ENCODE results near the gene LMOD1. TPM values are rescaled to one million over a fixed set of nuclear protein-coding genes. Genes with fewer than 3 reads are reported as not detected.

The LMOD1 gene
- polyA plus RNA-seq, 1 experiment = 112 TPM

DNA sequence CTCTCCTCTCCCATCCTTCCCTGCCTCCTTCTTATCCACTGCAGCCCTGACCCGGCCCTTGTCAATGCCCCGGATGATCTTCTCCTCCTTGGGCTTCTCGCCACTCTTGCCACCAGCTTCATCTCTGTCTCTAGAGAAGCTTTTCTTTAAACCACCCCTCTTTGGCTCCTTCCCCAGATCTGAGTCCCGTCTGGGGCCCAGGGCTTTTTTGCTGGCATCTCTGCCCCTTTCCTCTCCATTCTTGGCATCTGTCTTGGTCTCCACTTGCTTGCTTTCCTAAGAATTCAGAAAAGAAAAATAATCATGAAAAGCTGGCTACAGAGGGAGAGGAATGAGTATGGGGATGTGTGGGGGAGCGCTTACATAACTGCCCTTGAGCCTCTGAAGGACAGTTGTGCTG is 45.9 kb downstream of the LMOD1 start:
- ChIA-PET POLR2A (no interaction called here), CTCF (interaction anchor here (12.4 kb wide), 1 partner anchor 72 kb away, joined by 201 read pairs; no protein-coding TSS in a partner anchor)
- Histone ChIP-seq H3K27me3 (ENCODE audit: control insufficient read depth, insufficient read depth, low read length) (no peaks in the 10 kb centered on the region), H3K36me3 (ENCODE audit: control insufficient read depth, insufficient read depth, low read length) (peaks cover 16% of the 10 kb centered on the region), H3K4me3 (ENCODE audit: low read depth, low read length) (no peak overlapping the region)
- TF ChIP-seq, protein P1, sequence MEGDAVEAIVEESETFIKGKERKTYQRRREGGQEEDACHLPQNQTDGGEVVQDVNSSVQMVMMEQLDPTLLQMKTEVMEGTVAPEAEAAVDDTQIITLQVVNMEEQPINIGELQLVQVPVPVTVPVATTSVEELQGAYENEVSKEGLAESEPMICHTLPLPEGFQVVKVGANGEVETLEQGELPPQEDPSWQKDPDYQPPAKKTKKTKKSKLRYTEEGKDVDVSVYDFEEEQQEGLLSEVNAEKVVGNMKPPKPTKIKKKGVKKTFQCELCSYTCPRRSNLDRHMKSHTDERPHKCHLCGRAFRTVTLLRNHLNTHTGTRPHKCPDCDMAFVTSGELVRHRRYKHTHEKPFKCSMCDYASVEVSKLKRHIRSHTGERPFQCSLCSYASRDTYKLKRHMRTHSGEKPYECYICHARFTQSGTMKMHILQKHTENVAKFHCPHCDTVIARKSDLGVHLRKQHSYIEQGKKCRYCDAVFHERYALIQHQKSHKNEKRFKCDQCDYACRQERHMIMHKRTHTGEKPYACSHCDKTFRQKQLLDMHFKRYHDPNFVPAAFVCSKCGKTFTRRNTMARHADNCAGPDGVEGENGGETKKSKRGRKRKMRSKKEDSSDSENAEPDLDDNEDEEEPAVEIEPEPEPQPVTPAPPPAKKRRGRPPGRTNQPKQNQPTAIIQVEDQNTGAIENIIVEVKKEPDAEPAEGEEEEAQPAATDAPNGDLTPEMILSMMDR (IDR thresholded peaks at IDR 0.05; ENCODE audit: insufficient read depth, low read depth, low read length) = no peak
- no peak for DNase-seq (ENCODE audit: low read depth)

DNA sequence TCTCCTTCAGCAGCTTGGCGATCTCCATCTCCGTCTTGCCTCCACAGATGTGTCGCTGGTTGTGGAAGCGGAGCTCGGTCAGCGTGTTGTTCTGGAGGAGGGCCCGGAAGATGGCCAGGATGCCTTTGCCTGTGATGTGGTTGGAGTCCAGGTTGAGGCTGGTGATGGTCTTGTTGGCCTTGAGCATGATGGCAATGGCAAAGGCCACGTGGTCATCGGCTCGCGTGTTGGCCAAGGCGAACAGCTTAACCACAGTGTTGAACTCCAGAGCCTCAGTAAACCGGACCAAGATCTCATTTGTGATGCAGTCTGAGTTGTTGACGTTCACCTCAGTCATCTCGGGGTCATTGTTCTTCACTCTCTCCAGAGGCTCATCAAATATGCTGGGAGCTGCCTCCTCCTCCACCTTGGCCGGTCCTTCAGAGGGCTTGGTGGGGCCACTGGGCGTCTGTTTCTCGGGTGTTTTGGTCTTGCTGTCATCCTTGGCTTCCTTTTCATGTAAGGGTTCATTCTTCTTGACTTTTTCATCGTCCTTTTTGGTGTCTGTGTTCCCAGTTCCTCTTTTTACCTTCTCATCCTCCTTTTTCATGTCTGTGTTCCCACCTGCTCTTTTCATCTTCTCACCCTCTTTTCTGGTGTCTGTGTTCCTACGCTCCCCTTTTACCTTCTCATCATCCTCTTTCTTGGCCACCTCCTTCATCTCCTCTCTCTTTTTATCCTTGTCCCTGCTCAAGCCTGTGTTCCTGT is 46.5 kb downstream of the LMOD1 start:
- Histone ChIP-seq H3K4me3 (ENCODE audit: low read depth, low read length) (no peak overlapping the region), H3K27me3 (ENCODE audit: control insufficient read depth, insufficient read depth, low read length) (no peaks in the 10 kb centered on the region), H3K36me3 (ENCODE audit: control insufficient read depth, insufficient read depth, low read length) (peaks cover 16% of the 10 kb centered on the region)
- CTCF ChIA-PET = interaction anchor here (0.6 to 12.4 kb wide), 5 partner anchors 15 to 1768 kb away, joined by 3 to 201 read pairs (median 3); no protein-coding TSS in a partner anchor
- TF ChIP-seq, protein P1 (IDR thresholded peaks at IDR 0.05; ENCODE audit: insufficient read depth, low read depth, low read length) = no peak
- POLR2A ChIA-PET = no interaction called here
- DNase-seq (ENCODE audit: low read depth) = no peak

DNA sequence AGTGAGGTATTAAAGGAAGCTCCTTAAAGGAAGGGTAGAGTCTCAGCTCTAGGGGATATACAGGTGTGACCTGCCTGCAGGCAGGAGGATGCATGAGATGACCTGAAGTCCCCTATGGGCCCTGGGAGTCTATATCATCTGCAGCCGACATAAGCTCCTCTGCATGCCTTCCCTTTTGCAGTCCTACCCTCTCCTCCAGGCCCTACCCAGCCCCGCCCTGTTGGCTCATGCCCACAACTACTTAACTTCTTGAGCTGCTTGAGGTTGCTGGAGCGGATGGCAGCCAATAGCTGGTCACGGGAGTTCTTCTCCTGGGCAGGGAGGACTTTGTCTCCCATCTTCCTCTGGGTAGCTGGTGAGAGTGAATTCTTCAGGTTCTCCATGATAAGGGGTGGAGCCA is 47.4 kb downstream of the LMOD1 start:
- DNase-seq (ENCODE audit: low read depth) = no peak
- no peaks in the 10 kb centered on the region for H3K27me3 ChIP-seq (ENCODE audit: control insufficient read depth, insufficient read depth, low read length)
- ChIA-PET CTCF (interaction anchor here (1.0 to 12.4 kb wide), 5 partner anchors 16 to 74 kb away, joined by 3 to 201 read pairs (median 3); partner anchors contain the start of gene IPO9), POLR2A (no interaction called here)
- H3K4me3 ChIP-seq (ENCODE audit: low read depth, low read length) = no peak overlapping the region
- peaks cover 16% of the 10 kb centered on the region for H3K36me3 ChIP-seq (ENCODE audit: control insufficient read depth, insufficient read depth, low read length)
- TF ChIP-seq, protein P1 (IDR thresholded peaks at IDR 0.05; ENCODE audit: insufficient read depth, low read depth, low read length) = no peak

DNA sequence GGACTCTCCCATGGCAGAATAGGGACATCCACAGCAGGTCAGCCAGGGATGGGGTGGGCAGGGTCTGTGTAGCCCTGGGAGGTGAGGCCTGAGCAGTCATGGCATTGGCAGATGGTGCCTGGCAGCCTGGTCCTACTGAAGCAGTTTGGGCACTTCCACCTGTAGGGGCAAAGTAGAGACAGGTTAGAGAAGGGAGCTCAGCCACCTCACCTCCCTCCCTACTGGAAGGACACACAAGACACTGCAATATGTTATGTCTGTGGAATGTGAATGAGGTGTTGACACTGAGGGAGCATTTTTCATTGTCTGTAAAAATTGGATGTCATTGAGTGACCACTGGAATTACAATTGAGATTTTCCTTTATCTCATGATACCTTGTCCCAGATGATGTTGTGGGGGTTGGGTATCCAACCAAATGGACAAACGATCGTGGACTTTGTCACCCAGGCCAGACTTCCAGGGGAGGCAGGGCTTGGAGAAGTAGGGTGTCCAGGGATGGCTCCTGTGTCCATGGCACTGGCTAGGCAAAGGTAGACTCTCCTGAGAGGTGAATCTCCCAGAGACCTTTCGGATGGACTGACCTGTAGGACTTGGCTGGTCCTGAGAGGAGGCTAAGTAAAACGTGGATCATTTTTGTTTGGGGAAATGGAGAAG is 48.0 kb downstream of the LMOD1 start:
- POLR2A ChIA-PET = no interaction called here
- CTCF ChIA-PET = interaction anchor here (1.0 to 12.4 kb wide), 8 partner anchors 16 to 102 kb away, joined by 3 to 201 read pairs (median 12); partner anchors contain the start of genes IPO9 and LMOD1
- no peak overlapping the region for H3K4me3 ChIP-seq (ENCODE audit: low read depth, low read length)
- H3K36me3 ChIP-seq (ENCODE audit: control insufficient read depth, insufficient read depth, low read length) = peaks cover 16% of the 10 kb centered on the region
- no peaks in the 10 kb centered on the region for H3K27me3 ChIP-seq (ENCODE audit: control insufficient read depth, insufficient read depth, low read length)
- no peak for DNase-seq (ENCODE audit: low read depth)
- TF ChIP-seq, protein P1 (IDR thresholded peaks at IDR 0.05; ENCODE audit: insufficient read depth, low read depth, low read length) = no peak

DNA sequence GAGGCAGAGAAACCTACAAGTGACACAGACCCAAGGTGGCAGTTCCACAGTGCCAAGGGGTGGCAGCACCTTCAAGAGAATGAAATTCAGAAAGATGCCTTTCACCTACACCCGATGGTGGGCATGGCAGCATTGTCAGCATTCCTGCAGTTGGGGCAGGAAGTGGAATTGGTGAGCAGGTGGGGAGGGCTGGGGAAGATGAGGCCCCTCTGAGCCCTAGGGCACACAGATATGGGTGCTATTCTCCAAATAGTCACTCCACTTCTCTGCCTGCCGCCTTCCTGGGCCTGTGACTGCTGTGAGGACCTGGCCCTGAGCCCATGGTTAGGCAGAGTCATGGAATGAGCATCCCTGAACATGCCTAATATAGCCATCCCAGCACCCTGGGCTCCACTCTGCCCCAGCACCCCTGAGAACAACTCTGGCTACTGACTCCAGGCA is 49.4 kb downstream of the LMOD1 start:
- H3K27me3 ChIP-seq (ENCODE audit: control insufficient read depth, insufficient read depth, low read length) = no peaks in the 10 kb centered on the region
- CTCF ChIA-PET = interaction anchor here (0.6 to 12.4 kb wide), 19 partner anchors 8 to 108 kb away, joined by 3 to 201 read pairs (median 14); partner anchors contain the start of genes LMOD1, RNPEP and TIMM17A
- TF ChIP-seq, protein P1 (IDR thresholded peaks at IDR 0.05; ENCODE audit: insufficient read depth, low read depth, low read length) = no peak
- POLR2A ChIA-PET = no interaction called here
- H3K36me3 ChIP-seq (ENCODE audit: control insufficient read depth, insufficient read depth, low read length) = peaks cover 16% of the 10 kb centered on the region
- no peak for DNase-seq (ENCODE audit: low read depth)
- no peak overlapping the region for H3K4me3 ChIP-seq (ENCODE audit: low read depth, low read length)
